Endometrium (tissue), 2 donors: ENCODE results near the gene KCNJ18.
"Not testable (repeated sequence)": the region's sequence is repeated elsewhere in the genome, so short reads cannot be mapped to it uniquely, and the experiment has no call there.

ENCODE experiments used
- FAIRE-seq: peaks from 2 replicates; lab custom pipeline; 2012; peaks lifted over from hg19 to GRCh38; lab: Jason Lieb, UNC
- donor health status: control.
- donor health status: control.

The KCNJ18 gene

GRCh38 chr17:21671437-21671836 is 20.9 kb upstream of the KCNJ18 start:
- not testable (repeated sequence) for FAIRE-seq

GRCh38 chr17:21671871-21672270 is 20.5 kb upstream of the KCNJ18 start:
- FAIRE-seq = not testable (repeated sequence)

GRCh38 chr17:21673451-21674241 is 18.7 kb upstream of the KCNJ18 start:
- FAIRE-seq = not testable (repeated sequence)

- FAIRE-seq = no peak
These were observed 18.0 kb upstream of the KCNJ18 start for GRCh38 chr17:21674242-21674731.

DNA sequence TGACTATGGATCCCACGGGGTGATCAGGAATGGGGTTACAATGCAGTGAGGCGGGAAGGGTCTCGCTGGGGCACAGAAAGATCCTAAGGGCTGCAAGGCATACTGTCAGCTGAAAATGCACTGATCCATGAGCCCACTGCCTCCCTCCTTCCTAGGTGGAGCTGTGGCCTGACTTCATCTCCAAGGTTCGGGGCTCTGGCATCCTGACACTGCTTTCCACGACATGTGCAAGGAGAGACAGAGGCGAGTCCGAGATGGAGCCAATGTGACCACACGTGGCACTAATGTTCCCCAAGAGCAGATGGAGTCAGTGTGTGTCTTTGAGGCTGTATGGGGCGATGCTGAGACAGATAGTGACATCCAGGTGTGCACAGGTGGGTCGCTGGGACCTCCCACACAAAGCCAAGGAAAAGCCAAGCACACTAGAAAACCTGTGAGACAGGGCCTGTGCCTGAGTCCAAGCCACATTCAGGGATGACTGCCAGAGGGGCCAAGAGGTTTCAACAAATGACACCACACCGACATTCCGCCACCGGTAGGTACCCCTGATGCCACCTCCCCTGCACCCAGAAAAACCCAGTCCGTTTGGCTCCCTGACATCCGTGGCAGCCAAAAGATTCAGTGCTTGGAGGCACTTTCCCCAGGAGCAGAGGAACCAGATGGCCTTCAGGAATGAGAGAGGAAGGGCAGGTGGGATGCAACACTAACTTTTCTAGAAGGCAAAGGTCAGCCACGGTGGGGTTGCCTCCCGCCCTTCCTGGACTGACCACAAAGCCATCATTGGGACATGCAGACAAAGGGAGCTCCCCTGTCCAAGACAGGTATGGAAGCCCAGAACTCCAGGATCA is 17.2 kb upstream of the KCNJ18 start:
- not testable (repeated sequence) for FAIRE-seq

DNA sequence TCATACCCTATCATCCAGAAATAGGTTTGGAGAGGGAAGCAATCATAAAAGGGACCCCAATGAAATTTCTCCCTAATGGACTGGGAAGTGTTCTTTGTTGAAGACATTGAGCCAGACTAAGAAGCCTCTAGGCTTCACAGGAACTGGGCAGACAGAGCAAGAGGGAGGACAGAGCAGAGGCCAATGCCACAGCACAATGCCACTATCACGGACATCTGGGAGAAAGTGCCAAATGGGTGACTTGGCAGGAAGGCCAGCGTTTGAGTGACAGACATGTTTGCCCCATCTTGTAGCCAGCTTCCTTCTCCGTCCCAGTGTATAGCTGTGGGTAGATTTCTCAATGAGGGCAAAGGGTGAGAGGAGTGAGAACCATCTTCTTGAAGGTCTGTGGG is 16.6 kb upstream of the KCNJ18 start:
- FAIRE-seq = not testable (repeated sequence)

DNA sequence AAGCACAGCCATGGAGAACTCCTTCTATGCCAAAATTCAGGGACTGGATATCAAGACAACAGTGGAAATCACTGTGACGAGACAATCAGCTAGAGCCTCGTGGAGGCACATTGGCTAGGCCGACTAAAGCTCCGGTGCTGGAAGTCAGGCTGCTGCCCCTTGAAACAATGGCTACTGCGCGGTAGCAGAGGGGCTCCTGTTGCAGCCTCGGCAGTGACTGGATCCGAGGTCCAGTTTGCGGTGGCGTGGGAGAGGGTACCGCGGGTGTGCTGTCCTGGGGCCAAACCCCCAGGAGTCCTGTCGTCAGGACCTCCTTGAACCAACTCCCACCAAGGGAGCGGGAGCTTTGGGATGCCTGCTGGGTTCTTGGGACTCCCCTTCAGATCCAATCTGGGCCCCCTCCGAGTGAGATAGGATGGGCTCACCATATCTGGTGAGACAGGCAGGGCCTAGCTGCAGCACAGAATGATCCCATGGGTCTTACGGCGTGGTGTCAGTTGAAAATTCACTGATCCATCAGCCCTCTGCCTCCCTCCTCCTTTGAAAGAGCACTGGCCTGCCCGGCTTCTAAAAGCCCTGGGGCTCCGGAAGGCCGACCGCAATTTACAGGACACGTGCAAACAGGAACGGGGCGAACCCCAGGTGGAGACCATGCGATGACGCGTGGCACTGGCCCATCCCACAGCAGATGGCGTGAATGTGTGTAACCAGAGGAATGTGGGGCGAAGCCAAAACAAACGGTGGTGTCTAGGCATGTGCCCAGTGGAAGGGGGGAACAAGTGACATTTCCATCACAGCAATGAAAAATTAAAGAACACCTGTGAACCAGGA is 15.8 kb upstream of the KCNJ18 start:
- no peak for FAIRE-seq

GRCh38 chr17:21677126-21677910 is 15.0 kb upstream of the KCNJ18 start:
- FAIRE-seq = no peak

- no peak for FAIRE-seq
These were observed 14.4 kb upstream of the KCNJ18 start for GRCh38 chr17:21677911-21678310.

DNA sequence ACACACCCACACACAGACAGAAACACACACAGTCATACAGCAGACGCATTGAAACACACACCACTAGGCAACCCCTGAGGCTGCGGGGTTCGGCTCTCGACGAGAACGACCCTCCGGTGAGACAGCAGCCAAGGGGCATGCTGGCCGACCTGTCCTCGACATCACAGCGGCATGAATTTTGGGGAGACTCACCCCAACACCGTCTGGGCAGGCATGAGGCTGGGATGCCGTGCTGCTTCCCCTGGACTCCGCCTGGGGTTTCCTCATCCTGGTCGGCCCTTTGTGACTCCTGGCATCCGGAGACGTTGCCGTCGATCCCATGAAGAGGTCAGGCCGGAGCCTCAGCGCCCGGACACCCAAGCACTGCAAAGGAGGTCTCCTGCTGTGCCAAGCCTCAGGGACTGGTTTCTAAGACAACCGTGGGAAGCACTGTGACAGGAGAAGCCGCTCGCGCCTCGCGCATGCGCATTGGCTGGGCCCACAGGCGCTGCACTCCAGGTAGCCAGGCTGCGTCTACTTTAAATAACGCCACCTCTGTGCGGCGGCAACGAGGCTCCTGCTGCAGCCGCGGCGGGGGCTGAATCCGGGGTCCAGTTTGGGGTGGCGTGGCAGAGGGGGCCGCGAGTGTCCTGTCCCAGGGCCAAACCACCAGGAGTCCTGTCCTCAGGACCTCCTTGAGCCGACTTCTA is 13.8 kb upstream of the KCNJ18 start:
- FAIRE-seq = no peak

DNA sequence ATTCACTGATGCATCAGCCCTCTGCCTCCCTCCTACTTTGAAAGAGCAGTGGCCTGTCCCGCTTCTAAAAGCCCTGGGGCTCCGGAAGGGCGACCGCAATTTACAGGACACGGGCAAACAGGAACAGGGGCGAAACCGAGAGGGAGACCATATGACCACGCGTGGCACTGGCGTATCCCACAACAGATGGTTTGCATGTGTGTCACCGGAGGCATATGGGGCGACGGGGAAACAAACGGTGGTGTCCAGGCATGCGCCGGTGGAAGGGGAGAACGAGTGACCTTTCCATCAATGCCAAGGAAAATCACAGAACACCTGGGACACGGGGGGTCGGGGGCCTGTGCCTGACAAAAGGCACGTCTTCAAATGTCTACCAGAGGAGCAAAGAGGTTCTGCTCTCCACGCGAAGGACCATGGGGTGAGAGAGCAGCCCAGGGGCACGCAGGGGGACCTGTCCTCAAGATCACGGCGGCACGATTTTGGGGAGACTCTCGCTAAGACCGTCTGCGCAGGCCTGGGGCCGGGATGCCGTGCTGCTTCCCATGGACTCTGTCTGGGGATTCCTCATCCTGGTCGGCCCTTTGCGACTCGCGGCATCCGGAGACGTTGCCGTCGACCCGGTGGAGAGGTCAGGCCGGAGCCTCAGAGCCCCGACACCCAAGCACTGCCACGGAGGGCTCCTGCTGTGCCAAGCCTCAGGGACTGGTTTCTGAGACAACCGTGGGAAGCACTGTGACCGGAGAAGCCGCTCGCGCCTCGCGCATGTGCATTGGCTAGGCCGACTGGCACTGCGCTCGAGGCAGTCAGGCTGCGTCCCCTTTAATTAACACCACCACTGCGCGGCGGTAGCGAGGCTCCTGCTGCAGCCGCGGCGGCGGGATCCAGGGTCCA is 12.8 kb upstream of the KCNJ18 start:
- FAIRE-seq = no peak

DNA sequence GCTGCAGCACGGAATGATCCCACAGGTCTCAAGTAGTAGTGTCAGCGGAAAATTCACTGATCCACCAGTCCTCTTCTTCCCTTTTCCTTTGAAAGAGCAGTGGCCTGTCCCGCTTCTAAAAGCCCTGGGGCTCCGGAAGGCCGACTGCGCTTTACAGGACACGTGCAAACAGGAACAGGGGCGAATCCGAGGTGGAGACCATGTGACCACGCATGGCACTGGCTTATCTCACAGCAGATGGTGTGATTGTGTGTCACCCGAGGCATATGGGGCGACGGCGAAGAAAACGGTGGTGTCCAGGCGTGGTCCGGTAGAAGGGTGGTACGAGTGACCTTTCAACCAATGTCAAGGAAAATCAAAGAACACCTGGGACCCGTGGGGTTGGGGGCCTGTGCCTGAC is 12.0 kb upstream of the KCNJ18 start:
- FAIRE-seq = no peak

GRCh38 chr17:21680850-21681351 is 11.4 kb upstream of the KCNJ18 start:
- FAIRE-seq = not testable (repeated sequence)

DNA sequence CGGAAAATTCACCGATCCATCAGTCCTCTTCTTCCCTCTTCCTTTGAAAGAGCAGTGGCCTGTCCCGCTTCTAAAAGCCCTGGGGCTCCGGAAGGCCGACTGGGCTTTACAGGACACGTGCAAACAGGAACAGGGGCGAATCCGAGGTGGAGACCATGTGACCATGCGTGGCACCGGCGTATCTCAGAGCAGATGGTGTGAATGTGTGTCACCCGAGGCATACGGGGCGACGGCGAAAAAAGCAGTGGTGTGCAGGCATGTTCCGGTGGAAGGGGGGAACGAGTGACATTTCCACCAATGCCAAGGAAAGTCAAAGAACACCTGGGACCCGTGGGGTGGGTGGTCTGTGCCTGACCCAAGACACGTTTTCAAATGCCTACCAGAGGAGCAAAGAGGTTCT is 10.7 kb upstream of the KCNJ18 start:
- not testable (repeated sequence) for FAIRE-seq

GRCh38 chr17:21682130-21682529 is 10.2 kb upstream of the KCNJ18 start:
- not testable (repeated sequence) for FAIRE-seq

DNA sequence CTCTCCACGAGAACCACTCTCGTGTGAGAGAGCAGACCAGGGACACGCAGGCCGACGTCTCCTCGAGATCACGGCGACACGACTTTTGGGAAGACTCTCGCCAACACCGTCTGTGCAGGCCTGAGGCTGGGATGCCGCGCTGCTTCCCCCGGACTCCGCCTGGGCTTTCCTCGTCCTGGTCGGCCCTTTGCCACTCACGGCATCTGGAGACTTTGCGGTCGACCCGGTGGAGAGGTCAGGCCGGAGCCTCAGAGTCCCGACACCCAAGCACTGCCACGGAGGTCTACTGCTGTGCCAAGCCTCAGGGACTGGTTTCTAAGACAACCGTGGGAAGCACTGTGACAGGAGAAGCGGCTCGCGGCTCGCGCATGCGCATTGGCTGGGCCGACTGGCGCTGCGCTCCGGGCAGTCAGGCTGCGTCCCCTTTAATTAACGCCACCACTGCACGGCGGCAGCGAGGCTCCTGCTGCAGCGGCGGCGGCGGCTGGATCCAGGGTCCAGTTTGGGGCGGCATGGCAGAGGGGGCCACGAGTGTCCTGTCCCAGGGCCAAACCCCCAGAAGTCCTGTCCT is 9.1 kb upstream of the KCNJ18 start:
- not testable (repeated sequence) for FAIRE-seq

- not testable (repeated sequence) for FAIRE-seq
These were observed 8.4 kb upstream of the KCNJ18 start for GRCh38 chr17:21683897-21684296.

GRCh38 chr17:21684384-21684783 is 7.9 kb upstream of the KCNJ18 start:
- FAIRE-seq = not testable (repeated sequence)
